ENCODE data around the gene DNASE1L3.

- TF ChIP-seq ZNF274 (IDR thresholded peaks at IDR 0.05; ENCODE audit: low read depth, low read length) (no peak), SUZ12 (IDR thresholded peaks at IDR 0.05; ENCODE audit: extremely low read depth, insufficient read depth, insufficient read length) (no peak)
These were observed 55.9 kb downstream of the DNASE1L3 start for GRCh38 chr3:58154626-58155449.
